HG03460 (cell line): ENCODE measurements around the gene SIX5.
"Not testable (repeated sequence)": the region's sequence is repeated elsewhere in the genome, so short reads cannot be mapped to it uniquely, and the experiment has no call there.

Experiments
- ATAC-seq: cut with Tn5 transposase; IDR thresholded peaks from one replicate; pipeline ENCODE4 v1.9.1; 2021; ENCODE audit not compliant: unreplicated experiment

The SIX5 gene

DNA sequence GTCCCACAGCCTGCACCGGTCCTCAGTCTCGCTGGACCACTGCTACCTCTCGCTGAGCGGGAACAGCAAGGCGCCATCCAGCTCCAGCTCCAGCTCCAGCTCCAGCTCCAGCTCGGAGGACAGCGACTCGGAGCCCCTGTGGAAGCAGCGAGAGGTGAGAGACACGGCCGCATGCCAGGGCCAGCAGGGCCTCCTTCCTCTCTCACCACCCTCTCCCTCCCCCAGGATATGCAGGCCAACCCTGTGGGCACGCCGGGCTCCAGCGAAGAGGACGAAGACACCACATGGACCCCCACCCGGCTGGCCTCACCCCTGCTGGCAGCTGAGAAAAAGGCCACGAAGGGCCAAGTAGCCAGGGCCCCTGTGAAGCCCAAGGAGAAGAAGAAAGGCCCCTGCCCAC lies 7.3 kb downstream of the SIX5 start:
- ATAC-seq: no peak

GRCh38 chr19:45758921-45759320 lies 10.1 kb downstream of the SIX5 start:
- ATAC-seq: no peak

DNA sequence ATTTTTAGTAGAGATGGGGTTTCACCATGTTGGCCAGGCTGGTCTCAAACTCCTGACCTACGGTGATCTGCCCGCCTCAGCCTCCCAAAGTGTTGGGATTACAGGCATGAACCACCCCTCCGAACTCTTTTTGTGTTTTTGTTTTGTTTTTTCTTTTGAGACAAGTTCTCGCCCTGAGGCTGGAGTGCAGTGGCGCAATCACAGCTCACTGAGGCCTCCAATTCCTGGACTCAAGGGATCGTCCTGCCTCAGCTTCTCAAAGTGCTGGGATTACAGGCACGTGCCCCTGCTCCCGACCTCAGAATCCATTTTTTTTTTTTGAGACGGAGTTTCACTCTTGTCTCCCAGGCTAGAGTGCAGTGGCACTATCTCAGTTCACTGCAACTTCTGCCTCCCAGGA lies 11.4 kb downstream of the SIX5 start:
- ATAC-seq: no peak

GRCh38 chr19:45754323-45754722 lies 14.7 kb downstream of the SIX5 start:
- ATAC-seq: no peak

DNA sequence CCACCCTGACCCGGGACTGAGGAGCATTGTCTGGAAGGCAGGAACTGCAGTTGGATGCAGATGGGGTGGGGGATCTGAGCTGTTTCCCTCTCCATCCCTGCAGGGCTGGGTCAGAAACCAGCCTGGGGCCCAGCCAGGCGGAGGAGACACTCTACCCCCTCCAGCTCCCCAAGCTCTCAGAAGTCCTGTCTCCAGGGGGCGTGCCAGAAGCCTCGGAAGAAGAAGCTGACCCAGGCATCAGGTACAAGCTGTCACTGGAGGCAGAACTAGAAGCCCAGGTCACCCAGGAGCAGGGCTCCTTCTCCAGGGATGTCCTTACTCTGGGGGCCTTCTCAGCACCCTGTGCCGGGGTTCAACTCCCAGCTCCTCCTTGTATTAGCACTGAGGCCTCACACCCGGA lies 15.5 kb downstream of the SIX5 start:
- ATAC-seq: no peak

DNA sequence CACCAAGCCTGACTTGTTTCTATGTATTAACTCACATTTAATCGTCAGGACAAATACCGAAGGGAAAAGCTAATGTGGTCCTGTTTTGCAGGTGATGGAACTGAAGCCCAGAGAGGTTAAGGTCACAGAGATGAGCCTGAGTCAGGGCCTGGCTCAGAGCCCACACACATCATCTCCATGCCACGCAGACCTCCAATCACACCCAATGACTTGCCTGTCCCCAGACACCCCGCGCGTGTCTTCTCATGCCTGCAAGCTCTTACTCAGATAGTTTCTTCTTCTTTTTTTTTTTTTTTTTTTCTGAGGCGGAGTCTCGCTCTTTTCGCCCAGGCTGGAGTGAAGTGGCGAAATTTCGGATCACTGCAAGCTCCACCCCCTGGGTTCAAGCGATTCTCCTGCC lies 16.4 kb downstream of the SIX5 start:
- no peak for ATAC-seq

DNA sequence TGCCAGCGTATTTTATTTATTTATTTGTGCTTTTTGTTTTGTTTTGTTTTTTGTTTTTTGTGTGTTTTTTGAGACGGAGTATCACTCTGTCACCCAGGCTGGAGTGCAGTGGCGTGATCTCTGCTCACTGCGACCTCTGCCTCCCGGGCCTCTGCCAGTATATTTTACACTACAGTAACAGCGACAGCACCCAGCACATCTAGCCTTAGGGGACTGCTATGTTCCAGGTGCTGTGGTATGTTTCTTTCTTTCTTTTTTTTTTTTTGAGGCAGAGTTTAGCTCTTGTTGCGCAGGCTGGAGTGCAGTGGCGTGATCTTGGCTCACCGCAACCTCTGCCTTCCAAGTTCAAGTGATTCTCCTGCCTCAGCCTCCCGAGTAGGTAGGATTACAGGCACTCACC lies 17.6 kb downstream of the SIX5 start:
- not testable (repeated sequence) for ATAC-seq

GRCh38 chr19:45747513-45747912 lies 21.5 kb downstream of the SIX5 start:
- ATAC-seq: no peak

- no peak for ATAC-seq
These were observed 22.2 kb downstream of the SIX5 start for GRCh38 chr19:45746866-45747265.

GRCh38 chr19:45745606-45746005 lies 23.4 kb downstream of the SIX5 start:
- no peak for ATAC-seq

DNA sequence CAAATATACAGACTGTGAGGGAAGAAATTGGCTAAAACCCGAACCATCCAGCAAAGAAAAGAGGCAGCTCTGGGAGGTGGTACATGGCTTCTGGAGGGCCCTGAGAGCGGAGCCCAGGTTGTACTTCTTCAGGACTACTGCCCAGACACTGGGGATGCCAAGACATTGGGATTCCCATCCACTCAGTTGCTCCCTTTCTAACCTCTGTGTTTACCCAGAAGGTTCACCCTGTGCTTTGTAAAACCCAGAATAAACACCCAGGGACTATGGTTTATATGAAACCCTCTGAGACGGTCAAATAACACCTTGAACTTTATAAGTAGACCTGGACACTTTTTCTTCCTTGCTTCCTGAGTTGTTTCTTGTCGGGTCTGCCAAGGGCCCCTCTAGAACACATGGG lies 26.1 kb downstream of the SIX5 start:
- ATAC-seq: no peak

DNA sequence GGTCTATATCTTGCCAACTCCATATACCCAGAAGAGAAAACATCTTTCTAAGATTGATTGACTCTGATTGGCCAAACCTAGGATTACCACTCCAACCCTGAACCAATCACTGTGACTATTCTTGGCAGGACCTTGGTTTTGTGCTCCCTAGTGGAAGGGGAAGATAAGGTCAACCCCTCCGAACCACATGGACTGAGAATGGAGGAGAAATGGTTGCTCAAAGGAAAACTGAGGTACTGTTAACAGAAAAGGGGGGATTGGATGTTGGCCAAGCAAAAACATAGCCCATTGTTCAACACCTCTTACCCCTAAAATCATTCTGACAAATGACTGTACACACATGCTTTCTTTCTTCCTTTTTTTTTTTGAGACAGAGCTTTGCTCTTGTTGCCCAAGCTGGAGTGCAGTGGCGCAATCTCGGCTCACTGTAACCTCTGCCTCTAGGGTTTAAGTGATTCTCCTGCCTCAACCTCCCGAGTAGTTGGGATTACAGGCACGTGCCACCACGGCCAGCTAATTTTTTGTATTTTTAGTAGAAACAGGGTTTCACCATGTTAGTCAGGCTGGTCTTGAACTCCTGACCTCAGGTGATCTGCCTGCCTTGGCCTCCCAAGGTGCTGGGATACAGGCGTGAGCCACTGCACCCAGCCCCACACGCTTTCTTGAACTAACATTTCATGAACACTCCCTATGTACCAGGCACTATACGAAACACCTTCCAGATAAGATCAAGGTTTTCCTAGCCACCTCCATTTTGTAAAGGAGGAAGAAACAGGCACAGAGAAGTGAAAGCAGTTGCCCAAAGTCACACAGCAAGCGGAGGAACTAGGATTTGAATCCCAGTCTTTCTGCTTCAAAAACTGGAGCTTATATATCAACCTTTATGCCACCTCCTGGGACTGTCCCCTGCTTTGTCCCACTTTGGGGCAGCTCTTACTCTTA lies 29.3 kb downstream of the SIX5 start:
- ATAC-seq: no peak

DNA sequence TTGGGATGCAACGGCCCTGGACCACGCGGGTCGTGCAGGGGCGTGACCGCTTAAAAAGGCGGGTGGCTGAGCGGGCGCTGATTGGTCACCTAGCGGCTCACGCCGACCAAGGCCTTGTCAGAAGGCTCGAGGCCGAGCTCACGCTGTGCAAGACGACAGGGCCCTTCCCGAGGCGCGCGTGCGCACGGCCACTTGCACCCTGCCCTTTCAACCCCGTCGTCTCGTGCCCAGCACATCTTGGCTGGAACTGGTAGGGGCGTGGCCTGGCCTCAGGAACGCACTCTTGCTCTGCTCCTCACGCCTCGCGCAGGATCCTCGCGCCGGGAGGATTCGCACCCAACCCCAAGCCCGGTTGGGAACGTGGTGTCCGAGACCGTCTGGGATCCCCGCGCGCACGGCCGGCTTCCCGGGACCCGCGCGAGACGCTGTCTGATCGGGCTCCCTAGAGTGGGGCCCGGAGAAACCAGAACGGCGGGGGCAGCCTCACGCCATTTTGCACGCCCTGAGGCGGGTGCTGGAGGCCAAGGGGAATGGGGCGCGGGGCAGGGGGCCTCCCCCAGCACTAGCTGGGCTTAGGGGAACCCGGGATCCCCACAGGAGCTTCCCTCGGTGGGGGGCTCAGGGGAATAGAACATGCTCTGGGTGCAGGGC lies 35.8 kb downstream of the SIX5 start, which contains the start of gene MEIOSIN:
Gene MEIOSIN (plus strand): TSS at position 280 of the 651 bp plus-strand sequence. CDS start 1,938 bp downstream, outside the sequence.
- no peak for ATAC-seq

DNA sequence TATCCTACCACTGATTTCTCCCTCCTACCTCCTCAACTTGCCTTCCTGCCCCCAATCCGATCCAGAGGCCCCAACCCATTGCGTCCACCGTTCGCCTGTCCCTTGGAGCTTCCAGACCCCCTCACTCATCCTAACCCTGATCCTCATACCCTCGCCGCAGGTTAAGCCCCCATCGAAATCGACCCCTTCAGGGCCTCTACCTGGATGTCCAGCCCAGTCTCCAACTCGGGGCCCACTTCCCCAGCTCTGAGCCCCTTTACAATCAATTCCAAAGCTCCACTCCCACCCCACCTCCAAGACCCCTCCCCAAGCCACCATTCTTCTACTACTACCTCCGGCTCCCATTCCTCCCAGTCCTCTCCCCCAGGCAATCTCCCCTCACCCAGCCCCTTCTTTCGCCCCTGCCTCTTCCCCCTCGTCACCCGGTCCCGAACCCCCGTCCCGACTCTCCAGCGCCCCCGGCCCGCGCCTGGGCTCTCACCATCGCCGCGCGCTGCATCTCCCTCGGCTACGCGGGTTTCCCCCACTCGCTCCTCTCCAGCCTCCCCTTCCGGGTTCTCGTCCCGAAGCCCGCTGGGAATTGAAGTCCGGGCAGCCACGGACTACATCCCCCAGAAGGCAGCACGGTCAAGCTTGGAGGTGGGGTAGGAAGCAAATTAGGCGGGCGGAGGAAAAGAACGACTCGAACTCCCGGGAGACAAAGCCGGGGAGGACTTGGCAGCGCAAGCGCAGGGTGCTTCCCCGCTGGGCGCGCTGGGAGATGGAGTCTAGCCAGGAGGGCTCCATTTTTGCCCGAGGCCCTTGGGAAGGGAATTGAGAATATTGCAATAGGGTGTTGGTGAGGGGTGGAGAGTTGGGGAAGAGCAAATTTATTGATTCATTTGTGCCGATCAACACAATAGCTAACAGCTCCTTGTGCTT lies 38.4 kb downstream of the SIX5 start, which contains the start of gene FBXO46:
Gene FBXO46 (minus strand): TSS at position 529 of the 921 bp plus-strand sequence. CDS start 17,401 bp downstream, outside the sequence.
- ATAC-seq: peak; percentile 90

DNA sequence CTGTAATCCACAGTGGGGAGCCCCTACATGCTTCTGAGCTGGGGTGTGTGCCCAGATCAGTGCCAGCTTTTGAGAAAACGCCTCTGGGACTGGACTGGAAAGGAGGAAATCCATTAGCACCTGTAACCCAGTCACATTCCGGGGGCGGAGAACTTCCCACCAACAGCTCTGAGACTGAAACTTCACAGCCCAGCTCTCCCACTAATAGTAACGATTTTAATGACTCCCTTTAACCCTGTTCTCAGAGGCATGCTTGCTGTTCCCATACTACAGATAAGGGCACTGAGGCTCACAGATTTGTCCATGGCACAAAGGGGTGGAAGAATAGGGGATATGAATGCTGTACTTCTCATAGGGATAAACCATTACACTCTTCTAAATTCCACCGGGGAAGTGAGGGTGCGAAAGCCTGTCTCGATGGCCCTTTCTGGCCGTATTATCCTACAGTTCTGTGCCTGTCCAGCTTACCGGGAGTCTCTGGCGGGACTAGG lies 39.2 kb downstream of the SIX5 start:
- ATAC-seq: no peak

DNA sequence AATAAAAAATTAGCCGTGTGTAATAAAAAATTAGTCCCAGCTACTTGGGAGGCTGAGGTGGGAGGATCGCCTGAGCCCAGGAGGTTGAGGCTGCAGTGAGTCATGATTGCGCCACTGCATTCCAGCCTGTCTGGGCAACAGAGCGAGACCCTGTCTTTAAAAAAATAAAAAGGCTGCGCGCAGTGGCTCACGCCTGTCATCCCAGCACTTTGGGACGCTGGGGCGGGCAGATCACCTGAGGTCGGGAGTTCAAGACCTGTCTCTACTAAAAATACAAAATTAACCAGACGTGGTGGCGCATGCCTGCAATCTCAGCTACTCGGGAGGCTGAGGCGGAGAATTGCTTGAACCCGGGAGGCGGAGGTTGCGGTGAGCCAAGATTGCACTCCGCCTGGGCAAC lies 40.4 kb downstream of the SIX5 start:
- not testable (repeated sequence) for ATAC-seq

GRCh38 chr19:45720065-45720464 lies 49.0 kb downstream of the SIX5 start:
- not testable (repeated sequence) for ATAC-seq

DNA sequence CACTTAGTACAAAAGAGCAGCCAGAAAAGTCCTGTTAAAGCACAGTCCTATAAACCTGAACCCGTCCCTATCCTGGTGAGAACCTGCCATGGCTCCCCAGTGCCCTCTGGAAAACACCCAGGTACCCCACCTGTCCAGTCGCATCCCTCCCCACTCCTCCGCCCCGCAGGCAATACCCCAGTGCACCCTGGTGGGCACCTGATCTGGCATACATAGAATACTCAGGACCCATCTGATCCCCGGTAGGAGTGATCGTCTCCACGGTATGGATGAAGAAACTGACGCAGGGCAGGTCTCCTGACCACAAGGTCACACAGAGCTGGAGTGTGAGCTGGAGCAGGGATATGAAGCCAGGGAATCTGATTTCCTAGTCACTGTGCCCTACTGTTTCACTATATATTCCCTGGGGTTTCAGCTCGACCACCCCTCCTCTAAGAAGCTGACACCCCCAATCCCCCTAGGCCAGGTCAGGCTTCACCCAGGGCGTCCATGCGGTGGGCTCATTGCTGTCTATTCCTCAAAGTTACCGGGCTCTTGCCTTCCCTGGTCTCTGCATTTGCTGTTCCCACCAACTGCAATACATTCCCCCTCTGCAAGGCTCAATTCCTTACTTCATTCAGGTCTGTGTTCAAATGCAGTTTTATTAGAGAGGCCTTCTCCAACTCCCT lies 50.9 kb downstream of the SIX5 start:
- no peak for ATAC-seq

DNA sequence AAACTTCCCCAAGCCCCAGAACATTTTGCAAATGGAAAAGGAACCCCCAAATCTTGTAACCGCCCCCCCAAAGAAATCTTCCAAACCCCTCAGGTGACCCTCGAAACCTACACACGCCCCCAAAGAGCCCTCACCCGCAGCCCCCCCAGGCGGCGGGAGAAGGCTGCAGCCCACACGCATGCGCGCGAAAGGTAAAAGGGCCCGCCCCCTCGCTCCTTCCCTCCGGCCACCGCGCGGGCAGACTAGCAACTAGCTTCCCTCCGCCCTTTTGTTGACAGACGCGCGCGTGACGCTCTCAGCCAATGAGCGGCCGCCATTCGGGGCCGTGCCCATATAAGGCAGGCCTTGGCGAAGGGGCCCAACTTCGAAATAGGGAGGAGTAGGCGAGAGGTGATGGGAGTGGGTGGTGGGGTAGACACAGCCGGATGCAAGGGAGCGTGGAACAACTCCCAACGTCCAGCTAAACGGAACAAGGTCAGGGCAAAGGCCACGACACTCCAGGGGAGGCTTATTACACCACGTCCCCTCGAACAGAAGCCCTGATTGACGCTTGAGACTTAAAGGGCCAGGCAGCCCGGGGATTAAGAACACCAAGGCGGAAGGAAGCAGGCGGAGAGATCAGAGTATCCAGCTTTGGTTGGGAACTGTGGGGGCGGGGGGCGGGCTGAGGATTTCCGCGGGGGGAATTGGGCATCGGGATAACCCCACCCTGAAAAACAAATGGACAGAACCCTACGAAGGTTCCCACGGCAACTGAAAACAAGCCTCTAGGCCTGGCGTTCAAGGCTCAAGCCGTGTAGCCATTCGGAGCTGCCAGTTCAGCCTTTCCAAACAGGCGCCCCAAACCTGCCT lies 51.7 kb downstream of the SIX5 start:
- peak; percentile 91 for ATAC-seq
